ENCODE data around the gene CCDC106.

The CCDC106 gene

GRCh38 chr19:55647732-55648584 is at the start of gene CCDC106 (continued):
- no peak for TF ChIP-seq ZNF174 (tag by site-specific recombination; IDR thresholded peaks at IDR 0.05)
- TF ChIP-seq ZNF394 (tag by site-specific recombination; IDR thresholded peaks at IDR 0.05; ENCODE audit: borderline replicate concordance) = peak; percentile 45; the same call in 1 of the 2 replicates
- TF ChIP-seq ZNF549 (tag by site-specific recombination; IDR thresholded peaks at IDR 0.05) = no peak
- TF ChIP-seq ZBTB7A (tag by site-specific recombination; IDR thresholded peaks at IDR 0.05; ENCODE audit: low read depth) = peak; percentile 92
- no peak for TF ChIP-seq ZNF747 (tag by site-specific recombination; IDR thresholded peaks at IDR 0.05)
- TF ChIP-seq AEBP2 (tag by site-specific recombination; IDR thresholded peaks at IDR 0.05; ENCODE audit: borderline replicate concordance) = no peak
- no peak; the same call in 1 of the 2 replicates for TF ChIP-seq ZXDB (tag by site-specific recombination; IDR thresholded peaks at IDR 0.05)
- TF ChIP-seq REPIN1 (tag by site-specific recombination; IDR thresholded peaks at IDR 0.05; ENCODE audit: low read depth) = no peak; the same call in 1 of the 2 replicates
- no peak for TF ChIP-seq OVOL3 (tag by site-specific recombination; IDR thresholded peaks at IDR 0.05)
- TF ChIP-seq ZNF571 (tag by site-specific recombination; IDR thresholded peaks at IDR 0.05) = no peak
- no peak for TF ChIP-seq ZNF133 (tag by site-specific recombination; IDR thresholded peaks at IDR 0.05)
- TF ChIP-seq ZBTB44 (tag by site-specific recombination; IDR thresholded peaks at IDR 0.05) = no peak
- no peak for TF ChIP-seq ZNF157 (tag by site-specific recombination; IDR thresholded peaks at IDR 0.05)
- peak; percentile 92 for TF ChIP-seq KLF8 (tag by site-specific recombination; IDR thresholded peaks at IDR 0.05)
- TF ChIP-seq SCRT1 (tag by site-specific recombination; IDR thresholded peaks at IDR 0.05; ENCODE audit: borderline replicate concordance) = no peak
- peak; percentile 83 for TF ChIP-seq ZNF692 (tag by site-specific recombination; IDR thresholded peaks at IDR 0.05)
- TF ChIP-seq PRDM4 (tag by site-specific recombination; IDR thresholded peaks at IDR 0.05) = peak; percentile 65
- peak; percentile 98 for TF ChIP-seq PATZ1 (tag by site-specific recombination; IDR thresholded peaks at IDR 0.05)
- 0 out of 2 replicates have a peak, but pooled peaks have one; percentile 6 for TF ChIP-seq FEZF1 (tag by site-specific recombination; IDR thresholded peaks at IDR 0.05)
- TF ChIP-seq ZNF670 (tag by site-specific recombination; IDR thresholded peaks at IDR 0.05; ENCODE audit: low read depth) = no peak
- peak; percentile 96 for TF ChIP-seq EGR2 (tag by site-specific recombination; IDR thresholded peaks at IDR 0.05; ENCODE audit: low read depth)
- TF ChIP-seq ZNF600 (tag by site-specific recombination; IDR thresholded peaks at IDR 0.05) = no peak
- TF ChIP-seq ZBTB1 (tag by site-specific recombination; IDR thresholded peaks at IDR 0.05) = no peak
- TF ChIP-seq ZNF132 (tag by site-specific recombination; IDR thresholded peaks at IDR 0.05; ENCODE audit: borderline replicate concordance) = no peak
- 0 out of 2 replicates have a peak, but pooled peaks have one; percentile 79 for TF ChIP-seq ZNF561 (tag by site-specific recombination; IDR thresholded peaks at IDR 0.05; ENCODE audit: borderline replicate concordance)
- no peak for TF ChIP-seq ZNF146 (tag by site-specific recombination; IDR thresholded peaks at IDR 0.05)
- no peak for TF ChIP-seq ZNF10 (tag by site-specific recombination; IDR thresholded peaks at IDR 0.05)
- TF ChIP-seq KLF10 (tag by site-specific recombination; IDR thresholded peaks at IDR 0.05) = peak; percentile 75
- no peak for TF ChIP-seq HOXD13 (CRISPR knock-in tag; IDR thresholded peaks at IDR 0.05; ENCODE audit: borderline replicate concordance)
- TF ChIP-seq ZNF214 (tag by site-specific recombination; IDR thresholded peaks at IDR 0.05; ENCODE audit: borderline replicate concordance) = no peak
- TF ChIP-seq HOXA7 (CRISPR knock-in tag; IDR thresholded peaks at IDR 0.05; ENCODE audit: borderline replicate concordance) = no peak
- TF ChIP-seq ZNF544 (tag by site-specific recombination; IDR thresholded peaks at IDR 0.05) = no peak
